HCT116 (cell line): Measurements from ENCODE around the gene INPP5D. TPM values are rescaled to one million over a fixed set of nuclear protein-coding genes. Genes with fewer than 3 reads are reported as not detected.

Source experiments
- ATAC-seq: fragments of 200-7000 bp; cut with Tn5 transposase; 2 replicates; pipeline ENCODE4 v1.9.1; 2020; ENCODE audit warnings: mild to moderate bottlenecking, moderate library complexity
- BruUV-seq: library from RNA; stranded (reverse); fragments of 400-500 nt; replicated peaks from 2 replicates; lab custom pipeline; 2021; lab: Mats Ljungman, UMichigan
- CTCF ChIA-PET: fragments of 300-600 bp; sonication (Branson Sonifier 250); formaldehyde crosslinking; loops from one replicate; lab custom pipeline; 2021; ENCODE audit warnings: antibody characterized with exemption; lab: Charles Lee
- POLR2A ChIA-PET: fragments of 300-600, 350-600 bp; sonication (Branson Sonifier 250); formaldehyde crosslinking; loops from one replicate; lab custom pipeline; 2021; ENCODE audit warnings: antibody characterized with exemption; lab: Charles Lee
- RAD21 ChIA-PET, 2 experiments: fragments of 300-600 bp; sonication (Branson Sonifier 250); formaldehyde crosslinking; loops; one replicate each; lab custom pipeline; 2023; ENCODE audit warnings: low total read pairs in 2 of 2; ENCODE audit not compliant: uncharacterized antibody in 2 of 2, unreplicated experiment in 2 of 2, low non-redundant PET in 1 of 2; lab: Charles Lee
- DNase-seq: peaks from one replicate; pipeline ENCODE4 v3.0.0-alpha.2; 2010; ENCODE audit warnings: low read depth, low spot score
- H2AFZ ChIP-seq: fragments of 200-600 bp; shearing (Covaris generic), sonication (generic); 2 replicates; pipeline ENCODE4 v1.6.1; 2017; ENCODE audit warnings: low read depth, mixed run types, mixed read lengths, antibody characterized with exemption, low read length; ENCODE audit not compliant: poor library complexity, severe bottlenecking
- H3K27ac ChIP-seq: 2 replicates; pipeline ENCODE4 v1.5.1; 2012; ENCODE audit warnings: low read depth, low read length
- H3K27me3 ChIP-seq: fragments of 200-600 bp; sonication (generic); 2 replicates; pipeline ENCODE4 v1.6.1; 2016; ENCODE audit warnings: mixed run types, low read length, mixed read lengths; ENCODE audit not compliant: insufficient read depth
- H3K36me3 ChIP-seq, 2 experiments: fragments of 200-500 bp in 1 of 2; fragments of 200-600 bp in 1 of 2; sonication (Bioruptor generic) in 1 of 2; sonication (generic) in 1 of 2; 2 replicates each; pipeline versions ENCODE4 v1.5.1 to v1.6.1; 2014 to 2016; ENCODE audit warnings: low read length in 2 of 2, inconsistent platforms in 1 of 2, mixed read lengths in 1 of 2, mixed run types in 1 of 2; ENCODE audit not compliant: insufficient read depth in 2 of 2, control insufficient read depth in 1 of 2
- H3K4me1 ChIP-seq, 2 experiments: fragments of 200-600 bp in 1 of 2; sonication (generic) in 1 of 2; 2 replicates each; pipeline versions ENCODE4 v1.5.1 to v1.6.1; 2012 to 2017; ENCODE audit warnings: low read length in 2 of 2, inconsistent platforms in 1 of 2, mild to moderate bottlenecking in 1 of 2, mixed read lengths in 1 of 2, mixed run types in 1 of 2, moderate library complexity in 1 of 2; ENCODE audit not compliant: insufficient read depth in 2 of 2, control insufficient read depth in 1 of 2
- H3K4me2 ChIP-seq: fragments of 200-600 bp; sonication (generic); 2 replicates; pipeline ENCODE4 v1.6.1; 2017; ENCODE audit warnings: mixed run types, low read length, mixed read lengths
- H3K4me3 ChIP-seq, 2 experiments: fragments of 200-600 bp in 1 of 2; sonication (generic) in 1 of 2; replicated peaks in 1 of 2; 2 replicates each; pipeline ENCODE4 v1.5.1; 2011 to 2016; ENCODE audit warnings: low read length in 2 of 2, control low read depth in 1 of 2, low read depth in 1 of 2, mild to moderate bottlenecking in 1 of 2, mixed read lengths in 1 of 2, mixed run types in 1 of 2
- H3K79me2 ChIP-seq: fragments of 200-600 bp; sonication (generic); 2 replicates; pipeline ENCODE4 v1.6.1; 2017; ENCODE audit warnings: mild to moderate bottlenecking, mixed run types, low read length, moderate library complexity, mixed read lengths; ENCODE audit not compliant: insufficient read depth
- H3K9ac ChIP-seq: fragments of 200-600 bp; sonication (generic); 2 replicates; pipeline ENCODE4 v1.6.1; 2016; ENCODE audit warnings: low read length, mixed read lengths
- H3K9me2 ChIP-seq: fragments of 200-600 bp; sonication (generic), shearing (Covaris generic); 2 replicates; pipeline ENCODE4 v1.6.1; 2017; ENCODE audit warnings: mixed run types, mild to moderate bottlenecking, moderate library complexity; ENCODE audit not compliant: insufficient read depth
- H3K9me3 ChIP-seq, 2 experiments: fragments of 200-500 bp in 1 of 2; fragments of 200-600 bp in 1 of 2; sonication (Bioruptor generic) in 1 of 2; sonication (generic) in 1 of 2; 2 replicates each; pipeline ENCODE4 v1.6.1; 2014 to 2017; ENCODE audit warnings: low read length in 2 of 2, mixed read lengths in 2 of 2, inconsistent platforms in 1 of 2, low read depth in 1 of 2, mild to moderate bottlenecking in 1 of 2, mixed run types in 1 of 2, moderate library complexity in 1 of 2; ENCODE audit not compliant: control insufficient read depth in 1 of 2, insufficient read depth in 1 of 2
- H4K20me1 ChIP-seq: fragments of 200-600 bp; sonication (generic), shearing (Covaris generic); 2 replicates; pipeline ENCODE4 v1.6.1; 2017; ENCODE audit warnings: mixed run types, mild to moderate bottlenecking, moderate library complexity; ENCODE audit not compliant: insufficient read depth
- CBX3 ChIP-seq: IDR thresholded peaks from 2 replicates; pipeline ENCODE4 v1.6.1; 2012; ENCODE audit warnings: low read depth
- CEBPB ChIP-seq: IDR thresholded peaks from 2 replicates; pipeline ENCODE4 v1.6.1; 2012; ENCODE audit warnings: low read depth
- EZH2 ChIP-seq: fragments of 200-600 bp; sonication (generic); IDR thresholded peaks from 2 replicates; pipeline ENCODE4 v1.6.1; 2017; ENCODE audit warnings: antibody characterized with exemption, mixed run types
- JUND ChIP-seq: IDR thresholded peaks from 2 replicates; pipeline ENCODE4 v1.6.1; 2012
- MAX ChIP-seq: IDR thresholded peaks from 2 replicates; pipeline ENCODE4 v1.6.1; 2012
- POLR2A ChIP-seq: IDR thresholded peaks from 2 replicates; pipeline ENCODE4 v1.7.0; 2011; ENCODE audit warnings: borderline replicate concordance; ENCODE audit not compliant: insufficient read depth, insufficient read length; ENCODE audit errors: extremely low read depth
- SIN3A ChIP-seq: IDR thresholded peaks from 2 replicates; pipeline ENCODE4 v1.6.1; 2012; ENCODE audit warnings: low read depth
- SRF ChIP-seq: IDR thresholded peaks from 2 replicates; pipeline ENCODE4 v1.6.1; 2012; ENCODE audit warnings: low read depth
- TCF7L2 ChIP-seq: IDR thresholded peaks from 2 replicates; pipeline ENCODE4 v1.7.0; 2011; ENCODE audit warnings: borderline replicate concordance, inconsistent platforms; ENCODE audit not compliant: insufficient read depth, insufficient read length; ENCODE audit errors: extremely low read depth
- intact Hi-C: fragments of 100-400 bp; cut with micrococcal nuclease; formaldehyde crosslinking; loops from 2 replicates; pipeline ENCODE4 v1.10.0; 2022
- total RNA-seq: library from RNA; stranded (reverse); gene quantifications from one replicate; pipeline ENCODE4 v1.2.1, GENCODE V29; 2021; ENCODE audit not compliant: unreplicated experiment

The INPP5D gene
- total RNA-seq, 1 experiment from 2014 or later = 1.8 TPM

- Histone ChIP-seq H3K27me3 (no peaks in the 10 kb centered on the region), H3K9me2 (no peaks in the 10 kb centered on the region), H4K20me1 (no peaks in the 10 kb centered on the region), H3K4me1 (peaks cover 0 to 3% of the 10 kb centered on the region in 2 experiments; a peak in 2 of 4 replicates), H3K27ac (no peak overlapping the region), H3K9ac (no peak overlapping the region), H2AFZ (no peak overlapping the region), H3K4me3 (no peak overlapping the region), H3K4me2 (no peak overlapping the region), H3K36me3 (no peaks in the 10 kb centered on the region), H3K9me3 (no peaks in the 10 kb centered on the region), H3K79me2 (no peaks in the 10 kb centered on the region)
- ChIA-PET RAD21 (no interaction called here), CTCF (interaction anchor here (1.0 kb wide), 1 partner anchor 27 kb away, joined by 4 read pairs; no protein-coding TSS in a partner anchor), POLR2A (no interaction called here)
- ATAC-seq (no peak), DNase-seq (no peak)
- intact Hi-C loops = no loop called here
- TF ChIP-seq EZH2 (no peak), TCF7L2 (no peak), MAX (no peak)
- BruUV-seq = no TSS peak
These were observed 41.7 kb downstream of the INPP5D start for GRCh38 chr2:233101816-233102215.

DNA sequence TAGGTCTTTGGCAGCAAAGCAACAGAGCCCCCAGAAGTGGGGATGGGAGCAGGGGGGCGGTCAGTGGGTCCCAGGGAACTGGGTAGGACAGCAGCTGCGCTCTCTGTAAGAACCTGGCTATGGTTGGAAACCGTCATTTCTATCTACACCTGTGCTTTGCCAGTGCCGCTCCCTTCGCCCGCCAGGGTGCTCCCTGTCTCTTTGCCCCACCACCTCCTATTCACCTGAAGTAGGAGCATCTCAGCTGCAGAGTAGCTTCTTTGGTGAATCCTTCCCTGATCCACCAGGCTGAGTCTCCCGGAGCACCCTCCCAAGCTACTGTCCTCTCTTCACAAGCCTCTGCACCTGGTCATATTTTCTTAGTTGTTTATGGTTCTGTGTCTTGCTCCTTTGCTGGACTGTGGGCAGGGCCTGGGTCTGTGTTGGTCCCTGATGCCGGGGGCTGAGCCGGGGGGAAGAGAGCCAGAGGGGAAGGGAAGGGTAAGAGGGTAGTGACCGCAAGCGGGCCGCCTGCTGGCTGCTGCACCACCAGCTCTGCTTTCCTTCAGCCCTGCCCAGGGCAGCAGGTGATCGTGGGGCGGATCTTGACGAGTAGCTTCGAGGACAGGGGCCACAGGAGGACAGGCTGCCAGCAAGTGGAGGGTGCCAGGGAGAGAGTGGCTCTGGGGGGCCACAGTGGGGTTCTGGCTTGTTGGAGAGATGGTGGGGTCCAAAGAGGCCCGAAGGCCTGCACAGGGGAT lies 45.2 kb downstream of the INPP5D start:
- Histone ChIP-seq H3K4me2 (no peak overlapping the region), H3K4me3 (no peak overlapping the region), H3K79me2 (no peaks in the 10 kb centered on the region), H2AFZ (no peak overlapping the region), H3K36me3 (no peaks in the 10 kb centered on the region), H4K20me1 (no peaks in the 10 kb centered on the region), H3K9ac (no peak overlapping the region), H3K4me1 (peaks cover 0 to 3% of the 10 kb centered on the region in 2 experiments; a peak in 2 of 4 replicates), H3K27ac (no peak overlapping the region), H3K9me3 (no peaks in the 10 kb centered on the region), H3K27me3 (0 out of 2 replicates have a peak, but pooled peaks cover 6% of the 10 kb centered on the region), H3K9me2 (no peaks in the 10 kb centered on the region)
- intact Hi-C loops = no loop called here
- ChIA-PET RAD21 (no interaction called here), CTCF (no interaction called here), POLR2A (no interaction called here)
- DNase-seq (no peak), ATAC-seq (no peak)
- TF ChIP-seq SIN3A (no peak), SRF (no peak), CEBPB (no peak), JUND (no peak), MAX (no peak), CBX3 (no peak), POLR2A (no peak), EZH2 (no peak)
- no TSS peak for BruUV-seq
